Measurements from ENCODE around the gene DEAF1. TPM values are rescaled to one million over a fixed set of nuclear protein-coding genes. Genes with fewer than 3 reads are reported as not detected.

Gene DEAF1
- total and polyA plus RNA-seq, 2 of the 13 experiments (the other 11 are each of a cell fraction or from before 2014, with no cell fraction given), result 22.3 to 29.6 TPM

- TF ChIP-seq ZNF124 (CRISPR knock-in tag; IDR thresholded peaks at IDR 0.05) (no peak), ZNF614 (CRISPR knock-in tag; IDR thresholded peaks at IDR 0.05; ENCODE audit: borderline replicate concordance) (no peak), JUND (CRISPR knock-in tag; IDR thresholded peaks at IDR 0.05) (no peak), NR2F6 (IDR thresholded peaks at IDR 0.05) (no peak), NR2F6 (CRISPR knock-in tag; IDR thresholded peaks at IDR 0.05) (no peak), FOXC1 (CRISPR knock-in tag; IDR thresholded peaks at IDR 0.05; ENCODE audit: borderline replicate concordance) (no peak), ZNF484 (CRISPR knock-in tag; IDR thresholded peaks at IDR 0.05; ENCODE audit: borderline replicate concordance, low read depth) (no peak), ATRX (CRISPR knock-in tag; IDR thresholded peaks at IDR 0.05; ENCODE audit: borderline replicate concordance) (no peak), ZBTB38 (CRISPR knock-in tag; IDR thresholded peaks at IDR 0.05) (0 out of 2 replicates have a peak, but pooled peaks have one; percentile 31), ZNF407 (CRISPR knock-in tag; IDR thresholded peaks at IDR 0.05; ENCODE audit: not compliant biosample characterization) (no peak), ZNF609 (CRISPR knock-in tag; IDR thresholded peaks at IDR 0.05; ENCODE audit: borderline replicate concordance) (no peak), ZSCAN21 (CRISPR knock-in tag; IDR thresholded peaks at IDR 0.05; ENCODE audit: borderline replicate concordance) (no peak)
- TF ChIP-seq, protein P1, sequence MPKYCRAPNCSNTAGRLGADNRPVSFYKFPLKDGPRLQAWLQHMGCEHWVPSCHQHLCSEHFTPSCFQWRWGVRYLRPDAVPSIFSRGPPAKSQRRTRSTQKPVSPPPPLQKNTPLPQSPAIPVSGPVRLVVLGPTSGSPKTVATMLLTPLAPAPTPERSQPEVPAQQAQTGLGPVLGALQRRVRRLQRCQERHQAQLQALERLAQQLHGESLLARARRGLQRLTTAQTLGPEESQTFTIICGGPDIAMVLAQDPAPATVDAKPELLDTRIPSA (CRISPR knock-in tag; IDR thresholded peaks at IDR 0.05; ENCODE audit: borderline replicate concordance), result no peak
- TF ChIP-seq, protein P2, sequence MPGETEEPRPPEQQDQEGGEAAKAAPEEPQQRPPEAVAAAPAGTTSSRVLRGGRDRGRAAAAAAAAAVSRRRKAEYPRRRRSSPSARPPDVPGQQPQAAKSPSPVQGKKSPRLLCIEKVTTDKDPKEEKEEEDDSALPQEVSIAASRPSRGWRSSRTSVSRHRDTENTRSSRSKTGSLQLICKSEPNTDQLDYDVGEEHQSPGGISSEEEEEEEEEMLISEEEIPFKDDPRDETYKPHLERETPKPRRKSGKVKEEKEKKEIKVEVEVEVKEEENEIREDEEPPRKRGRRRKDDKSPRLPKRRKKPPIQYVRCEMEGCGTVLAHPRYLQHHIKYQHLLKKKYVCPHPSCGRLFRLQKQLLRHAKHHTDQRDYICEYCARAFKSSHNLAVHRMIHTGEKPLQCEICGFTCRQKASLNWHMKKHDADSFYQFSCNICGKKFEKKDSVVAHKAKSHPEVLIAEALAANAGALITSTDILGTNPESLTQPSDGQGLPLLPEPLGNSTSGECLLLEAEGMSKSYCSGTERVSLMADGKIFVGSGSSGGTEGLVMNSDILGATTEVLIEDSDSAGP (CRISPR knock-in tag; IDR thresholded peaks at IDR 0.05; ENCODE audit: borderline replicate concordance), result no peak
Observed at GRCh38 chr11:613369-613968, 81.6 kb downstream of the DEAF1 start (continued).
